GM21423 (cell line): ENCODE results near the gene C2CD3.

Source experiments
- ATAC-seq: cut with Tn5 transposase; IDR thresholded peaks from one replicate; pipeline ENCODE4 v1.9.1; 2021; ENCODE audit warnings: mild to moderate bottlenecking, moderate library complexity; ENCODE audit not compliant: unreplicated experiment

C2CD3 gene, protein sequence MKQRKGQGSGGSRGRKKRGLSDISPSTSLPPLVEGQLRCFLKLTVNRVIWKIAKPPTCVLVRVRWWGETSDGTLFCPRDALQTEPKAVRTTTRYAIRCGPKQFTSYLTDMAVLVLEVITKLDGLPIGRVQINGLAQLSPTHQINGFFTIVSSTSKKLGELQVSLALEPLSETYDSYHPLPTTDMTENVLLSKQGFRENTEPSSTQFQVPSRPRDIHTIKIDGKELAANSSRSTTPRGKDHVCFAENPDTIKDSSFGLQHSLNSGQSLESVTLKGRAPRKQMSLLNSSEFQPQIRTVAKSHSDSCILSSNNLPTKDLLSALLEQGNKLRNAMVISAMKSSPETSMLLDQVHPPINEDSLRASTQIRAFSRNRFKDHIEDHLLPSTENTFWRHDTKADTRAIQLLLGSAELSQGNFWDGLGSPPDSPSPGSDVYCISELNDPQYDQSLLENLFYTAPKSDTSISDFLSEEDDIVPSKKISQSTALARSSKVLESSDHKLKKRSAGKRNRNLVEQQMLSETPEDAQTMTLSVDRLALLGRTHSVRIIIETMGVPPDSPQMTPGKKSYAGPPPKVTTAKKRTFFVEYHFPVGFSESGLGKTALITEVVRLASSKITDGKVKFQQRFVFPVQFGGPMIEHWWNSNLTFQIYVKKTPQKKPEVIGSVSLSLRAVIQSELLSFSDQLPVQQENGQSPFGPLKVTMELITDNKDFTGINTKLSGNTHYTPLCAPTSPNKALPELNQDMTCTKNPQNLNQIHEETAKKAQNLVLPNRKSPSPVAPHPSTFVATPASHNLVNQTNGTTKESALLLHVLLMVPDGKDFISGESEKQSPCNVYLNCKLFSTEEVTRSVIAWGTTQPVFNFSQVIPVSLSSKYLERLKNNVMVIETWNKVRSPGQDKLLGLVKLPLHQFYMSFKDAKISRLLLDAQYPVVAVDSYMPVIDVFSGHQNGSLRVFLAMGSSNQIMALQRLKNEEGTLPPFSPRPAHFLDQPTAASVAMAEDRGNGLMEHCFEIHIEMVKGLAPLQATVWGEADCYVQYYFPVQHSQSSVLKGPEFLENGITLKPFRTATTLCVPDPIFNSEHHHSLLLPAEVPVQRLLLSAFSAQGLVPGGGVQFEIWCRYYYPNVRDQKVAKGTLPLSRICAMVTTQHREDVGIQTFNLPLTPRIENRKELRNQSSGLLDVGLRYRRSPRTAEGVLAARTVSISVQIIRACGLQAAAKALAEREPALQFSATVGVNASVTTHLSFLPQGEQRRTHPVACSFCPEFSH (N-terminal part only)

GRCh38 chr11:74170694-74171629 lies at the start of gene C2CD3, which contains the start of gene PPME1:
C2CD3 (minus strand) TSS chr11:74171002; CDS start chr11:74170792, 210 bp downstream.
PPME1 (plus strand) TSS chr11:74171289; CDS start chr11:74171422, 133 bp downstream.
- ATAC-seq: peak; percentile 95

DNA sequence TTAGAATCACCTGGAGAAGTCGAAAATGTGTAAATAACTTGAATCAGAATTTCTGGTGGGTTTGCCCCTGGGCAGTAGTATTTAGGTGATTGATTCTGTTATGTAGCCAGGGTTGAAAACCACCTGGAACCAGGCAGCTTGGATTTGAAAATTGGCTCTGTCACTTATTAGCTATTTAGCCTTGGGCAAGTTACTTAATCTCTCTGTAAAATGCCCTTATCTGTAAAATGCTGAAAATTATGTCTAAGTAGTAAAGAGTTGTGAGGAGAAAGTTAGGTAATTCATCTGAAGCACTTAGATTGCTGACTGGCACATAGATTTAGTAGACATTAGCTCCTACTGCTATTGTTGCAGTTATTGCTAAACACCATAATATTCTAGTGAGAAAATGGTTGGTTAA lies 49.6 kb upstream of the C2CD3 start:
- no peak for ATAC-seq

DNA sequence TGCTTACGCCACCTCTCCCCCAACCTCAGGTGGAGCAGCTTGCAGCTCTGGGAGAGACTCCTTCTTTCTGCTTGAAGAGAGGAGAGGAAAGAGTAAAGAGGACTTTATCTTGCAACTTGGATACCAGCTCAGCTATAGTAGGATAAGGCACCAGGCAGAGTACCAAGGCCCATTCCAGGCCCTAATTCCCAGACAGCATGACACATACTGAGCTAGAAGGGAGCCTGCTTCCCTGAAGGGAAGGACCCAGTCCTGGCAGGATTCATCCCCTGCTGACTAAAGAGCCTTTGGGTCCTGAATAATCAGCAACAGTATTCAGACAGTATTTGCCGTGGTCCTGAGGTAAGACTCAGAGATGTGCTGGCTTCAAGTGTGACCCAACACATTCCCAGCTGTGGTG lies 41.7 kb upstream of the C2CD3 start:
- ATAC-seq: no peak

DNA sequence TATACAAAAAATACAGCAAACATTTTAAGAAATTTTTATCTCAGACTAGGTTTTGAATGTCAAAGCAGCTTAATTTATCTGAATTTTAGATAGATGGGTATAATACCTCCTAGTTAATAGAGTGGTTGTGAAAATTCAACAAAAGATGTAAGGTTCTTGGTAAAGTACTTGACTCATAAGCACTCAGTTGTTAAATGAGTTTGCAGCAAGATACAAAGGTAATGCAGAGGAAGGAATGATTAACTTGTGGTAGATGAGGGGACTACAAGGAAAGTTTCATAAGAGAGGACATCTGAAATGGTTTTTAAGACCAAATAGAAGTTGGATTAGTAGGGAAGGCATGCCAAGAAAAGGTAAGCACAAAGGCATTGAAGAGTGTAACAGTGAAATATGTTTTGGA lies 37.7 kb upstream of the C2CD3 start:
- no peak for ATAC-seq

DNA sequence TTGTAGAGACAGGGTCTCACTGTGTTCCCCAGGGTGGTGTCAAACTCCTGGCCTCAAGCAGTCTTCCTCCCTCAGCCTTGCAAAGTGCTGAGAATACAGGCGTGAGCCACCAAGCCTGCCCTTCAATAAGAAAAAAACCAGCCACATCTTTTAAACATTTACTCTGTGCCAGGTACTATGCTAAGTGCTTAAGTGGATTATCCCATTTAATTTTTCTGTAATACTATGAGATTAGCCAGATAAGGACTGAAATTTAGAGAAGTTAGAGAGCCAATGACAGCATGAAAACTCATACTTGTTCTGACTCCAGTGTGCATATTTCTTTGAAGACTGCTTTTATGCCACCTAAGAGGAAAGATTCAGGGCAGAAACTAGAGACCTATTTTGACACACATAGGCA lies 35.9 kb upstream of the C2CD3 start:
- ATAC-seq: no peak

GRCh38 chr11:74205181-74205580 lies 34.4 kb upstream of the C2CD3 start:
- no peak for ATAC-seq

GRCh38 chr11:74204701-74205100 lies 33.9 kb upstream of the C2CD3 start:
- no peak for ATAC-seq

DNA sequence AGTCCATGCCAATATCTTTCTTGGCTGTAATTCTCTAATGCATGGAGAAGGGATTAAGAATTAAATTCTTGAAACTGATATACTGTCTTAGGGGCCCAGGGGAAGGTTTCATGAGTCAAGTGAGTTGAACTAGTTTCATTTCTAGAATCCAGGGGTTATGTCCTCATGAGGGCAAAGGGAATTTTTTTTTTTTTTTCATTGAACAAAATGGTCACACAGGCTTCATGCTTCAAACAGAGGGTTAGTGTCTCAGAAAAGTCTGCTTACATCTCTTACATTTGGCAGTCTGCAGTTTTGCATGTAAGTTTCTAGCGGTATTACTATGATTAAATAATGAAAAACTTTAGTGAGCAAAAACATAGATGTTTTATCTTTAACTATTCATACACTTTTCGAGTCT lies 33.2 kb upstream of the C2CD3 start:
- no peak for ATAC-seq

- no peak for ATAC-seq
These were observed 26.1 kb upstream of the C2CD3 start for GRCh38 chr11:74196781-74197486.

GRCh38 chr11:74195828-74196227 lies 25.0 kb upstream of the C2CD3 start:
- ATAC-seq: no peak

GRCh38 chr11:74185695-74186094 lies 14.9 kb upstream of the C2CD3 start:
- ATAC-seq: no peak

GRCh38 chr11:74185285-74185684 lies 14.5 kb upstream of the C2CD3 start:
- ATAC-seq: no peak

- ATAC-seq: no peak
These were observed 11.8 kb upstream of the C2CD3 start for GRCh38 chr11:74182635-74183034.

GRCh38 chr11:74179234-74180052 lies 8.6 kb upstream of the C2CD3 start:
- no peak for ATAC-seq

- no peak for ATAC-seq
These were observed 5.1 kb upstream of the C2CD3 start for GRCh38 chr11:74175920-74176319.

DNA sequence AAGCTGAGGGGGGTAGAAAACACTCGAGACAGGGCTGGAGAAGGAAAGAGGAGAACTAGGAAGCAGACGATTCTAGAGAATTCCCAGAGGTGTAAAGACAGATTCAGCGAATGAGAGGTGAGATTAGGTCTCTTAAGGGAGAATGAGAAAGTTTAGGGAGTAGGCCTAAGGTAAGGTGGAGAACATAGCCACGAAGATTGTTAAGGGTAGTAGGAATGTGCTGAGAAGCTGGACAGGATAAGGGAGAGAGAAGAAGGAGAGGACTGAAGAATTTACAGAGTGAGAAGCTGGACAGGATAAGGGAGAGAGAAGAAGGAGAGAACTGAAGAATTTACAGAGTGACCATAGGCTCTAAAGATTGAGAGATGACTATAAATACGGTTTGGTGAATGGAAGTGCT lies 1.2 kb upstream of the C2CD3 start:
- ATAC-seq: no peak

- no peak for ATAC-seq
These were observed 797 bp upstream of the C2CD3 start for GRCh38 chr11:74171630-74171968.

- no peak for ATAC-seq
These were observed 904 bp downstream of the C2CD3 start for GRCh38 chr11:74169738-74170458.
